ENCODE measurements around the gene RNF166. TPM values are rescaled to one million over a fixed set of nuclear protein-coding genes. Genes with fewer than 3 reads are reported as not detected.

RNF166 gene
- total and polyA plus RNA-seq, 2 of the 13 experiments (the other 11 are each of a cell fraction or from before 2014, with no cell fraction given) = 21.4 to 23.0 TPM

GRCh38 chr16:88706229-88706964 is at the start of gene RNF166, which contains the start of gene CTU2 (continued):
- peak; percentile 97 for TF ChIP-seq GATAD1 (CRISPR knock-in tag; IDR thresholded peaks at IDR 0.05)
- TF ChIP-seq, protein P1, sequence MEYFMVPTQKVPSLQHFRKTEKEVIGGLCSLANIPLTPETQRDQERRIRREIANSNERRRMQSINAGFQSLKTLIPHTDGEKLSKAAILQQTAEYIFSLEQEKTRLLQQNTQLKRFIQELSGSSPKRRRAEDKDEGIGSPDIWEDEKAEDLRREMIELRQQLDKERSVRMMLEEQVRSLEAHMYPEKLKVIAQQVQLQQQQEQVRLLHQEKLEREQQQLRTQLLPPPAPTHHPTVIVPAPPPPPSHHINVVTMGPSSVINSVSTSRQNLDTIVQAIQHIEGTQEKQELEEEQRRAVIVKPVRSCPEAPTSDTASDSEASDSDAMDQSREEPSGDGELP (IDR thresholded peaks at IDR 0.05; ENCODE audit: borderline replicate concordance, low read depth) = peak; percentile 70; the same call in 1 of the 2 replicates
- TF ChIP-seq SOX6 (IDR thresholded peaks at IDR 0.05) = no peak
- peak; percentile 40; the same call in 1 of the 2 replicates for TF ChIP-seq SOX6 (CRISPR knock-in tag; IDR thresholded peaks at IDR 0.05)
- 0 out of 2 replicates have a peak, but pooled peaks have one; percentile 65 for TF ChIP-seq ZSCAN5A (CRISPR knock-in tag; IDR thresholded peaks at IDR 0.05; ENCODE audit: borderline replicate concordance)
- TF ChIP-seq GTF3A (CRISPR knock-in tag; conservative IDR thresholded peaks at IDR 0.05) = peak; percentile 78; the same call in 1 of the 2 replicates
- peak; percentile 64 for TF ChIP-seq MED8 (CRISPR knock-in tag; IDR thresholded peaks at IDR 0.05; ENCODE audit: insufficient replicate concordance)
- 0 out of 2 replicates have a peak, but pooled peaks have one; percentile 46 for TF ChIP-seq ZNF354B (CRISPR knock-in tag; IDR thresholded peaks at IDR 0.05)
- TF ChIP-seq KLF16 (CRISPR knock-in tag; IDR thresholded peaks at IDR 0.05) = peak in 1 of 2 experiments; percentile 96; a peak in 2 of 4 replicates
- no peak for TF ChIP-seq PCBP1 (IDR thresholded peaks at IDR 0.05; ENCODE audit: borderline replicate concordance, low read depth, low read length)
- TF ChIP-seq ZNF251 (CRISPR knock-in tag; IDR thresholded peaks at IDR 0.05) = no peak
- TF ChIP-seq ZNF142 (CRISPR knock-in tag; IDR thresholded peaks at IDR 0.05) = peak; percentile 70; the same call in 1 of the 2 replicates
- TF ChIP-seq ZNF83 (CRISPR knock-in tag; IDR thresholded peaks at IDR 0.05; ENCODE audit: borderline replicate concordance) = 0 out of 2 replicates have a peak, but pooled peaks have one; percentile 48
- no peak; the same call in 1 of the 2 replicates for TF ChIP-seq CREB3 (CRISPR knock-in tag; IDR thresholded peaks at IDR 0.05)
- no peak for TF ChIP-seq ZNF737 (CRISPR knock-in tag; IDR thresholded peaks at IDR 0.05; ENCODE audit: borderline replicate concordance)
- TF ChIP-seq RBAK (CRISPR knock-in tag; IDR thresholded peaks at IDR 0.05) = no peak
- TF ChIP-seq PTBP1 (IDR thresholded peaks at IDR 0.05; ENCODE audit: low read depth, low read length, poor library complexity, severe bottlenecking) = no peak
- TF ChIP-seq U2AF1 (optimal IDR thresholded peaks at IDR 0.05; ENCODE audit: low read depth, low read length) = peak; percentile 58
- peak; percentile 94 for TF ChIP-seq ATF7-NPFF (CRISPR knock-in tag; IDR thresholded peaks at IDR 0.05; ENCODE audit: low read depth)
- TF ChIP-seq ATM (IDR thresholded peaks at IDR 0.05; ENCODE audit: borderline replicate concordance) = no peak
